ENCODE data around the gene RFTN1.

DNA sequence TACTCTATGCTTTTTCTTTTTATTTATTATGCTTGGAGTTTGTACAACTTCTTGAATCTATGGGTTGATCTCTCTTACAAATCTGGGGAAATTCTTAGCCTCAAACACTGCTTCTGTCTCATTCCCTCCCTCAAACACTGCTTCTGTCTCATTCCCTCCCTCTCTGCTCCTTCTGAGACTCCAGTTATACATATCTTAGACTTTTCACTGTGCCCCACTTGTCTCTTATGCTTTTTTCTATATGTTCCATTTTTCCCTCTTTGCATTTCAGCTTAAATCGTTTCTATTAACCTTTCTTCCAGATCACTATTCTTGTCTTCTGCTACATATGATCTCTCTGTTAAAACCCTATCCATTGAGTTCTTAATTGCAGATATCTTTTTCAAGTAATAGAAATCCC lies 50.4 kb downstream of the RFTN1 start:
- TF ChIP-seq POLR2AphosphoS5 (IDR thresholded peaks at IDR 0.05; ENCODE audit: borderline replicate concordance, low read depth, low read length) (no peak), EZH2 (IDR thresholded peaks at IDR 0.05) (no peak), FOXP2 (optimal IDR thresholded peaks at IDR 0.05; ENCODE audit: control extremely low read depth, extremely low read length, insufficient read depth) (no peak)
